GM23338 (cell line): Measurements from ENCODE around the gene PRKACA. TPM values are rescaled to one million over a fixed set of nuclear protein-coding genes. Genes with fewer than 3 reads are reported as not detected.

Experiments
- ATAC-seq: fragments of 200-7000 bp; cut with Tn5 transposase; 3 replicates; pipeline ENCODE4 v1.9.1; 2020
- DNase-seq: peaks from one replicate; pipeline ENCODE4 v3.0.0-alpha.2; 2015; ENCODE audit warnings: low spot score
- H2AFZ ChIP-seq: fragments of 200-600 bp; sonication (generic); 2 replicates; pipeline ENCODE4 v1.8.0; 2016; ENCODE audit warnings: antibody characterized with exemption, mild to moderate bottlenecking, moderate library complexity
- H3F3A ChIP-seq: fragments of 200-600 bp; sonication (generic); replicated peaks from 2 replicates; pipeline ENCODE4 v1.8.0; 2017; ENCODE audit warnings: antibody characterized with exemption, mixed run types, low read depth
- H3K27ac ChIP-seq: fragments of 200-600 bp; sonication (generic); 2 replicates; pipeline ENCODE4 v1.6.1; 2016; ENCODE audit warnings: low read depth
- H3K27me3 ChIP-seq: fragments of 200-600 bp; sonication (generic); 2 replicates; pipeline ENCODE4 v1.8.0; 2016; ENCODE audit warnings: mild to moderate bottlenecking, mixed run types, moderate library complexity; ENCODE audit not compliant: insufficient read depth
- H3K36me3 ChIP-seq: fragments of 200-600 bp; sonication (generic); 2 replicates; pipeline ENCODE4 v1.8.0; 2016; ENCODE audit warnings: mild to moderate bottlenecking; ENCODE audit not compliant: insufficient read depth
- H3K4me1 ChIP-seq: fragments of 200-600 bp; sonication (generic); 2 replicates; pipeline ENCODE4 v1.8.0; 2016; ENCODE audit warnings: mild to moderate bottlenecking, moderate library complexity; ENCODE audit not compliant: insufficient read depth
- H3K4me2 ChIP-seq: fragments of 200-600 bp; sonication (generic); 2 replicates; pipeline ENCODE4 v1.7.1; 2017; ENCODE audit warnings: mixed run types
- H3K4me3 ChIP-seq: fragments of 200-600 bp; sonication (generic); 2 replicates; pipeline ENCODE4 v1.6.1; 2016; ENCODE audit warnings: mixed run types
- H3K79me2 ChIP-seq: fragments of 200-600 bp; sonication (generic); replicated peaks from 2 replicates; pipeline ENCODE4 v1.8.0; 2017; ENCODE audit warnings: mild to moderate bottlenecking; ENCODE audit not compliant: insufficient read depth
- H3K9me2 ChIP-seq: fragments of 200-600 bp; sonication (generic); 2 replicates; pipeline ENCODE4 v1.8.0; 2017; ENCODE audit not compliant: insufficient read depth
- H4K20me1 ChIP-seq: fragments of 200-600 bp; sonication (generic); replicated peaks from 2 replicates; pipeline ENCODE4 v1.8.0; 2017; ENCODE audit warnings: mild to moderate bottlenecking; ENCODE audit not compliant: insufficient read depth
- H3K27ac Mint-ChIP-seq: 2 replicates; pipeline ENCODE4 v1.8.0; 2020; ENCODE audit warnings: inconsistent platforms, mild to moderate bottlenecking, moderate library complexity, mixed read lengths
- H3K27me3 Mint-ChIP-seq: 3 replicates; pipeline ENCODE4 v1.8.0; 2022; ENCODE audit warnings: low read depth, mild to moderate bottlenecking, moderate library complexity, mixed read lengths, inconsistent platforms; ENCODE audit not compliant: insufficient read depth, poor library complexity
- H3K36me3 Mint-ChIP-seq: 3 replicates; pipeline ENCODE4 v1.8.0; 2021; ENCODE audit warnings: low read depth, mild to moderate bottlenecking, inconsistent platforms, moderate library complexity, mixed read lengths
- H3K4me1 Mint-ChIP-seq: 3 replicates; pipeline ENCODE4 v1.8.0; 2020; ENCODE audit warnings: mild to moderate bottlenecking, inconsistent platforms, mixed read lengths
- H3K4me3 Mint-ChIP-seq: 3 replicates; pipeline ENCODE4 v1.8.0; 2021; ENCODE audit warnings: moderate library complexity, mild to moderate bottlenecking, inconsistent platforms, mixed read lengths
- H3K9me3 Mint-ChIP-seq: 3 replicates; pipeline ENCODE4 v1.8.0; 2020; ENCODE audit warnings: moderate library complexity, mild to moderate bottlenecking, inconsistent platforms, mixed read lengths
- CREB1 ChIP-seq: fragments of 250-450 bp; sonication (Bioruptor Pico); IDR thresholded peaks from 2 replicates; pipeline ENCODE4 v1.5.0; 2020; ENCODE audit warnings: low read depth, mild to moderate bottlenecking, moderate library complexity
- ETS1 ChIP-seq: IDR thresholded peaks from 2 replicates; pipeline ENCODE4 v1.6.1; 2016; ENCODE audit warnings: antibody characterized with exemption
- EZH2 ChIP-seq: fragments of 200-600 bp; sonication (generic); IDR thresholded peaks from one replicate; pipeline ENCODE4 v1.8.0; 2017; ENCODE audit warnings: antibody characterized with exemption, mild to moderate bottlenecking, low read depth; ENCODE audit not compliant: unreplicated experiment
- EZH2phosphoT487 ChIP-seq: fragments of 200-600 bp; sonication (generic); IDR thresholded peaks from one replicate; pipeline ENCODE4 v1.8.1; 2018; ENCODE audit warnings: antibody characterized with exemption; ENCODE audit not compliant: unreplicated experiment
- JUNB ChIP-seq: IDR thresholded peaks from one replicate; pipeline ENCODE4 v1.6.1; 2016; ENCODE audit warnings: antibody characterized with exemption; ENCODE audit not compliant: unreplicated experiment
- NANOG ChIP-seq: IDR thresholded peaks from 2 replicates; pipeline ENCODE4 v1.6.1; 2016; ENCODE audit warnings: antibody characterized with exemption, borderline replicate concordance
- POLR2AphosphoS5 ChIP-seq: IDR thresholded peaks from 2 replicates; pipeline ENCODE4 v1.6.1; 2016; ENCODE audit warnings: antibody characterized with exemption, low read depth
- REST ChIP-seq: IDR thresholded peaks from one replicate; pipeline ENCODE4 v1.6.1; 2018; ENCODE audit warnings: antibody characterized with exemption; ENCODE audit not compliant: unreplicated experiment
- STAT1 ChIP-seq: IDR thresholded peaks from one replicate; pipeline ENCODE4 v1.6.1; 2016; ENCODE audit warnings: antibody characterized with exemption; ENCODE audit not compliant: unreplicated experiment
- ZNF331 ChIP-seq: fragments of 250-450 bp; sonication (Bioruptor Pico); IDR thresholded peaks from 2 replicates; pipeline ENCODE4 v1.5.0; 2020; ENCODE audit warnings: low read depth, mild to moderate bottlenecking, moderate library complexity
- ZNF462 ChIP-seq: fragments of 250-450 bp; sonication (Bioruptor Pico); IDR thresholded peaks from 2 replicates; pipeline ENCODE4 v1.5.0; 2020; ENCODE audit warnings: mild to moderate bottlenecking, moderate library complexity
- polyA plus RNA-seq: library from polyadenylated mRNA; unstranded; fragments of >200 nt; fragmentation: Nextera tagmentation; extraction: Ambion mirVana; gene quantifications from 2 replicates; pipeline ENCODE4 v1.2.1, GENCODE V29; 2016
- total RNA-seq: library from RNA; depleted of rRNA; stranded (reverse); fragments of >200 nt; shearing (Covaris generic); gene quantifications from 2 replicates; pipeline ENCODE4 v1.2.3, GENCODE V29; 2014

The PRKACA gene
- total and polyA plus RNA-seq, 2 experiments from 2014 or later, result 13.0 to 31.3 TPM

GRCh38 chr19:14139944-14140343, 22.4 kb upstream of the PRKACA start:
- Histone ChIP-seq H3K27ac (no peak overlapping the region), H3K4me2 (no peak overlapping the region), H3K27me3 (no peaks in the 10 kb centered on the region), H3K9me2 (no peaks in the 10 kb centered on the region), H4K20me1 (peaks cover 4% of the 10 kb centered on the region), H2AFZ (no peak overlapping the region), H3F3A (peaks cover 6% of the 10 kb centered on the region; the same call in 1 of the 2 replicates), H3K4me3 (no peak overlapping the region), H3K4me1 (peaks cover 16% of the 10 kb centered on the region), H3K79me2 (peaks cover 10% of the 10 kb centered on the region), H3K36me3 (no peaks in the 10 kb centered on the region)
- peaks cover 2% of the 10 kb centered on the region; the same call in 1 of the 3 replicates for H3K9me3 Mint-ChIP-seq
- peaks cover 8% of the 10 kb centered on the region for H3K27me3 Mint-ChIP-seq
- H3K4me3 Mint-ChIP-seq, result peak overlapping the region; percentile 1; the same call in 1 of the 3 replicates
- H3K27ac Mint-ChIP-seq, result no peak overlapping the region
- peaks cover 9% of the 10 kb centered on the region; the same call in 2 of the 3 replicates for H3K4me1 Mint-ChIP-seq
- no peaks in the 10 kb centered on the region for H3K36me3 Mint-ChIP-seq
- TF ChIP-seq POLR2AphosphoS5, result no peak
- TF ChIP-seq JUNB, result no peak
- no peak for TF ChIP-seq ZNF331 (CRISPR knock-in tag)
- TF ChIP-seq ETS1, result no peak
- ATAC-seq (no peak), DNase-seq (no peak)

- H3K27ac ChIP-seq, result 0 out of 2 replicates have a peak overlapping the region, but pooled peaks have one; percentile 32
- H3F3A ChIP-seq, result peaks cover 12% of the 10 kb centered on the region
- peak overlapping the region; percentile 51; the same call in 2 of the 3 replicates for H3K4me3 Mint-ChIP-seq
- H3K4me1 ChIP-seq, result peaks cover 27% of the 10 kb centered on the region
- H3K79me2 ChIP-seq, result peaks cover 15% of the 10 kb centered on the region
- ATAC-seq (no peak), DNase-seq (no peak)
- H2AFZ ChIP-seq, result no peak overlapping the region
- no peak overlapping the region for H3K27ac Mint-ChIP-seq
- H4K20me1 ChIP-seq, result peaks cover 12% of the 10 kb centered on the region; the same call in 1 of the 2 replicates
- no peaks in the 10 kb centered on the region for H3K36me3 ChIP-seq
- H3K36me3 Mint-ChIP-seq, result peaks cover 8% of the 10 kb centered on the region
- no peaks in the 10 kb centered on the region for H3K27me3 ChIP-seq
- H3K4me2 ChIP-seq, result no peak overlapping the region
- H3K9me2 ChIP-seq, result no peaks in the 10 kb centered on the region
- peaks cover 2% of the 10 kb centered on the region; the same call in 1 of the 3 replicates for H3K9me3 Mint-ChIP-seq
- no peak overlapping the region for H3K4me3 ChIP-seq
- peaks cover 18% of the 10 kb centered on the region for H3K4me1 Mint-ChIP-seq
- H3K27me3 Mint-ChIP-seq, result peaks cover 8% of the 10 kb centered on the region
- TF ChIP-seq ZNF462 (CRISPR knock-in tag), result no peak
- no peak for TF ChIP-seq EZH2phosphoT487
- no peak for TF ChIP-seq NANOG
- TF ChIP-seq STAT1, result no peak
- no peak for TF ChIP-seq POLR2AphosphoS5
- TF ChIP-seq CREB1 (CRISPR knock-in tag), result no peak
- TF ChIP-seq REST, result no peak
- no peak for TF ChIP-seq EZH2
Measured at GRCh38 chr19:14138576-14139265, 21.2 kb upstream of the PRKACA start.
